Fibroblast of the aortic adventitia (primary cell): ENCODE measurements around the gene ELAVL3. TPM values are rescaled to one million over a fixed set of nuclear protein-coding genes. Genes with fewer than 3 reads are reported as not detected.
"Not testable (repeated sequence)": the region's sequence is repeated elsewhere in the genome, so short reads cannot be mapped to it uniquely, and the experiment has no call there.

Source experiments
- DNase-seq: peaks from one replicate; pipeline ENCODE4 v3.0.0-alpha.2; 2010; ENCODE audit warnings: low read depth
- H3K4me3 ChIP-seq: 2 replicates; pipeline ENCODE4 v1.5.1; 2011; ENCODE audit warnings: low read depth, mild to moderate bottlenecking, control low read depth, low read length, moderate library complexity
- CTCF ChIP-seq: IDR thresholded peaks from 2 replicates; pipeline ENCODE4 v1.5.1; 2011; ENCODE audit warnings: mild to moderate bottlenecking, low read length, control low read depth, inconsistent platforms; ENCODE audit not compliant: insufficient read depth
- total RNA-seq: library from RNA; depleted of rRNA; stranded (reverse); fragments of >200 nt; gene quantifications from 2 replicates; pipeline ENCODE4 v1.2.3, GENCODE V29; 2012; ENCODE audit warnings: low replicate concordance

The ELAVL3 gene
- total RNA-seq, 1 donor: 0.45 TPM

- TF ChIP-seq CTCF: no peak
- H3K4me3 ChIP-seq: no peak overlapping the region
- no peak for DNase-seq
Observed at GRCh38 chr19:11446271-11446651, 34.6 kb downstream of the ELAVL3 start.

GRCh38 chr19:11445141-11445540 is 35.7 kb downstream of the ELAVL3 start:
- no peak overlapping the region for H3K4me3 ChIP-seq
- DNase-seq: no peak
- TF ChIP-seq CTCF: no peak

GRCh38 chr19:11444059-11444458 is 36.8 kb downstream of the ELAVL3 start:
- no peak overlapping the region for H3K4me3 ChIP-seq
- DNase-seq: no peak
- no peak for TF ChIP-seq CTCF

GRCh38 chr19:11437955-11438354 is 42.9 kb downstream of the ELAVL3 start:
- DNase-seq: no peak
- no peak overlapping the region for H3K4me3 ChIP-seq
- TF ChIP-seq CTCF: no peak

- peak overlapping the region; percentile 94 for H3K4me3 ChIP-seq
- no peak for DNase-seq
- TF ChIP-seq CTCF: no peak
Observed at GRCh38 chr19:11435833-11436313, 45.0 kb downstream of the ELAVL3 start.

GRCh38 chr19:11435057-11435832 is 45.6 kb downstream of the ELAVL3 start, which contains the start of the genes ODAD3 and PRKCSH:
TSS of gene ODAD3 (minus strand) at chr19:11435121. CDS start at chr19:11435016, 105 bp downstream.
TSS of gene PRKCSH (plus strand) at chr19:11435635. CDS start at chr19:11436118, 483 bp downstream.
- H3K4me3 ChIP-seq: peak within 1 kb of the TSS; percentile 94
- peak; percentile 92 for TF ChIP-seq CTCF
- DNase-seq: peak; percentile 100

- no peak for DNase-seq
- H3K4me3 ChIP-seq: peak overlapping the region; percentile 64
- no peak for TF ChIP-seq CTCF
Observed at GRCh38 chr19:11434703-11435056, 46.2 kb downstream of the ELAVL3 start.

- not testable (repeated sequence) for H3K4me3 ChIP-seq, DNase-seq
Observed at GRCh38 chr19:11433526-11433925, 47.3 kb downstream of the ELAVL3 start.
